A549 (cell line): ENCODE data around the gene AIMP1.

ENCODE experiments used
- CBX8 ChIP-seq: fragments of 200-600 bp; sonication (generic); IDR thresholded peaks from 2 replicates; pipeline ENCODE4 v1.6.1; 2016
- CEBPB ChIP-seq, 2 experiments: fragments of >200 bp in 1 of 2; sonication (Bioruptor Twin) in 1 of 2; formaldehyde crosslinking in 1 of 2; IDR thresholded peaks; 2 replicates each; pipeline ENCODE4 v1.6.1; 2012 to 2016
- CTCF ChIP-seq: fragments of >200 bp; sonication (Bioruptor Twin); formaldehyde crosslinking; IDR thresholded peaks from 3 replicates; pipeline ENCODE4 v1.5.1; 2016
- JUNB ChIP-seq: fragments of >200 bp; sonication (Bioruptor Twin); formaldehyde crosslinking; IDR thresholded peaks from 2 replicates; pipeline ENCODE4 v1.6.1; 2016
- MAX ChIP-seq: IDR thresholded peaks from 2 replicates; pipeline ENCODE4 v1.6.1; 2012
- NR3C1 ChIP-seq: fragments of >200 bp; sonication (Bioruptor Twin); formaldehyde crosslinking; IDR thresholded peaks from 3 replicates; pipeline ENCODE4 v1.6.1; 2017
- PBX3 ChIP-seq: IDR thresholded peaks from 2 replicates; pipeline ENCODE4 v1.6.1; 2012
- POLR2A ChIP-seq: IDR thresholded peaks from 2 replicates; pipeline ENCODE4 v1.6.1; 2012; ENCODE audit warnings: mild to moderate bottlenecking, low read length
- REST ChIP-seq: fragments of 200-600 bp; sonication (generic); IDR thresholded peaks from 2 replicates; pipeline ENCODE4 v1.6.1; 2016; ENCODE audit warnings: antibody characterized with exemption, mild to moderate bottlenecking, moderate library complexity
- RFX5 ChIP-seq: fragments of 450-650 bp; IDR thresholded peaks from 2 replicates; pipeline ENCODE4 v1.7.1; 2014; ENCODE audit warnings: antibody characterized with exemption, mild to moderate bottlenecking, moderate library complexity
- RNF2 ChIP-seq: fragments of 200-600 bp; sonication (generic); IDR thresholded peaks from 2 replicates; pipeline ENCODE4 v1.6.1; 2016; ENCODE audit warnings: low read depth, mild to moderate bottlenecking, antibody characterized with exemption, moderate library complexity, borderline replicate concordance
- SMC3 ChIP-seq: fragments of >200 bp; sonication (Bioruptor Twin); formaldehyde crosslinking; IDR thresholded peaks from 3 replicates; pipeline ENCODE4 v1.6.1; 2018; ENCODE audit warnings: inconsistent platforms
- USF2 ChIP-seq: fragments of 450-650 bp; IDR thresholded peaks from 2 replicates; pipeline ENCODE4 v1.6.1; 2014; ENCODE audit warnings: antibody characterized with exemption
- ZC3H11A ChIP-seq: fragments of 450-650 bp; IDR thresholded peaks from 2 replicates; pipeline ENCODE4 v1.6.1; 2014; ENCODE audit warnings: antibody characterized with exemption, mild to moderate bottlenecking

- TF ChIP-seq CTCF (no peak), POLR2A (no peak), REST (no peak), CEBPB (IDR thresholded peaks at IDR 0.05) (no peak), NR3C1 (no peak), RNF2 (no peak), SMC3 (no peak), CBX8 (no peak), USF2 (no peak), JUNB (no peak), PBX3 (no peak), ZC3H11A (no peak), MAX (no peak), RFX5 (no peak)
These were observed 21.6 kb downstream of the AIMP1 start for GRCh38 chr4:106337916-106338315.
